OCI-LY3 (cell line): ENCODE results near the gene AP1S3.
A peak's percentile ranks its signal among the peaks of the same experiment; 100 is the strongest.

Experiments used
- H2AFZ ChIP-seq: fragments of 200-600, 300-600 bp; shearing (Covaris generic); 2 replicates; pipeline ENCODE4 v1.6.0; 2014; ENCODE audit warnings: antibody characterized with exemption, low read depth, low read length
- H3K27ac ChIP-seq: fragments of 200-600, 300-600 bp; sonication (generic); 2 replicates; pipeline ENCODE4 v1.5.1; 2014; ENCODE audit warnings: mild to moderate bottlenecking, low read length, moderate library complexity, mixed read lengths
- H3K27me3 ChIP-seq: fragments of 200-600, 300-600 bp; sonication (generic); 2 replicates; pipeline ENCODE4 v1.6.1; 2014; ENCODE audit warnings: low read depth, low read length, mixed read lengths
- H3K36me3 ChIP-seq: fragments of 200-600, 300-600 bp; sonication (generic); replicated peaks from 2 replicates; pipeline ENCODE3; 2014; ENCODE audit warnings: low read depth, low read length, mixed read lengths
- H3K4me1 ChIP-seq: fragments of 300-600, 200-600 bp; sonication (generic); 2 replicates; pipeline ENCODE4 v1.6.1; 2014; ENCODE audit warnings: low read length, mixed read lengths
- H3K4me2 ChIP-seq: fragments of 200-600, 300-600 bp; sonication (generic); 2 replicates; pipeline ENCODE4 v1.6.1; 2014; ENCODE audit warnings: low read length, mixed read lengths
- H3K4me3 ChIP-seq: fragments of 300-600, 200-600 bp; sonication (generic); 2 replicates; pipeline ENCODE4 v1.5.1; 2014; ENCODE audit warnings: antibody characterized with exemption, mild to moderate bottlenecking, low read length, moderate library complexity
- H3K79me2 ChIP-seq: fragments of 300-600, 200-600 bp; shearing (Covaris generic); 2 replicates; pipeline ENCODE4 v1.6.1; 2014; ENCODE audit warnings: mild to moderate bottlenecking, low read length, mixed read lengths
- H3K9ac ChIP-seq: fragments of 300-600, 200-600 bp; shearing (Covaris generic); 2 replicates; pipeline ENCODE4 v1.6.0; 2014; ENCODE audit warnings: mild to moderate bottlenecking, low read length, moderate library complexity
- H3K9me3 ChIP-seq: fragments of 200-600, 300-600 bp; shearing (Covaris generic); 2 replicates; pipeline ENCODE4 v1.6.1; 2014; ENCODE audit warnings: low read length, mixed read lengths; ENCODE audit not compliant: insufficient read depth
- H4K20me1 ChIP-seq: fragments of 200-600, 300-600 bp; sonication (generic); 2 replicates; pipeline ENCODE4 v1.6.1; 2016; ENCODE audit warnings: low read length, mixed read lengths; ENCODE audit not compliant: insufficient read depth
- EZH2phosphoT487 ChIP-seq: fragments of 200-600 bp; shearing (Covaris generic); IDR thresholded peaks from 2 replicates; pipeline ENCODE4 v1.6.1; 2018; ENCODE audit warnings: antibody characterized with exemption, mixed run types, low read depth
- TF ChIP-seq, protein P1 (sequence below): fragments of 200-600, 300-600 bp; sonication (generic); IDR thresholded peaks from 2 replicates; pipeline ENCODE4 v1.5.1; 2014; ENCODE audit warnings: antibody characterized with exemption, low read length, low read depth

Gene AP1S3

DNA sequence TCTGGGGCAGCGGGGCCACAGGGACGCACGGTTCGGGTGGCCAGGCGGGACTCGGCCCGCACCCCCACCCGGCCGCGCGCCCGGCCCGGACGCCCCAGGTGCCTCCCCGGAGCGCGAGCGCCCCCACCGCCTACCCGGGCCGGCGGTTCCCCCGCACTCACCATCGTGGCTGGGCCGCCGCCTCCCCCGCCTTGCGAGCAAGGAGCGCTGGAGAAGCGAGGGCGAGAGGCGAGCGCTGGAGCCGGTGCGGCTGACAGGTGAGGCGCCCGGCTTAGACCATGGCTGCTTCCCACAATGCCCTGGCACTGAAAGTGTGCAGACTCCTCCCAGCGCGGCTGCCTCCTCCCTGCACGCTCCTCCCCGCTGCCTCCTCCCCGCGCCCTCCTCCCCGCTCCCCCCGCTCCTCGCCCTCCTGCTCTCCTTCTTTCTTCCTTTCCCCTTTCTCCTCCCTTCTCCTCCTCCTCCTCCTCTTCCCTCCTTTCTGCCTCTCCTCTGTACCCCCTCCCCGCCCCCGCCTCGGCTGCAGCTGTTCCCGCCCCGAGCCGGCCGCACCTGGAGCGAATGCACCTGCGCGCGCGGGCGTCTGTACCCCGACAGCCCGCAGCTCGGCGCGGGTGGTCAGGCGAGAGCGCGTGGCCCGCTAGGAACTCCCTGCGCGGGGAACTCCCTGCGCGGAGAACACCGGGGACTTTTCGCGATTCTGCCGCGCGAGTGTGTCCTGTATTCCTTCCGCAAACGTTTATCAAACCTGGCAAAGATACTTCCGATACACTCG is at the start of gene AP1S3:
AP1S3 (minus strand) TSS at position 296 of the 775 bp plus-strand sequence; CDS start at position 164, 132 bp downstream.
- Histone ChIP-seq H3K4me3 (peak within 1 kb of the TSS; percentile 95), H3K79me2 (peaks cover 36% of the 10 kb centered on the region), H3K9ac (peak within 1 kb of the TSS; percentile 79), H3K4me2 (peak within 1 kb of the TSS; percentile 78), H3K27me3 (no peaks in the 10 kb centered on the region), H2AFZ (peak within 1 kb of the TSS; percentile 13; the same call in 1 of the 2 replicates), H4K20me1 (peaks cover 17% of the 10 kb centered on the region; the same call in 1 of the 2 replicates), H3K9me3 (no peaks in the 10 kb centered on the region), H3K4me1 (peaks cover 6% of the 10 kb centered on the region), H3K36me3 (no peaks in the 10 kb centered on the region), H3K27ac (peak within 1 kb of the TSS; percentile 49)
- TF ChIP-seq EZH2phosphoT487 = no peak
- TF ChIP-seq, protein P1, sequence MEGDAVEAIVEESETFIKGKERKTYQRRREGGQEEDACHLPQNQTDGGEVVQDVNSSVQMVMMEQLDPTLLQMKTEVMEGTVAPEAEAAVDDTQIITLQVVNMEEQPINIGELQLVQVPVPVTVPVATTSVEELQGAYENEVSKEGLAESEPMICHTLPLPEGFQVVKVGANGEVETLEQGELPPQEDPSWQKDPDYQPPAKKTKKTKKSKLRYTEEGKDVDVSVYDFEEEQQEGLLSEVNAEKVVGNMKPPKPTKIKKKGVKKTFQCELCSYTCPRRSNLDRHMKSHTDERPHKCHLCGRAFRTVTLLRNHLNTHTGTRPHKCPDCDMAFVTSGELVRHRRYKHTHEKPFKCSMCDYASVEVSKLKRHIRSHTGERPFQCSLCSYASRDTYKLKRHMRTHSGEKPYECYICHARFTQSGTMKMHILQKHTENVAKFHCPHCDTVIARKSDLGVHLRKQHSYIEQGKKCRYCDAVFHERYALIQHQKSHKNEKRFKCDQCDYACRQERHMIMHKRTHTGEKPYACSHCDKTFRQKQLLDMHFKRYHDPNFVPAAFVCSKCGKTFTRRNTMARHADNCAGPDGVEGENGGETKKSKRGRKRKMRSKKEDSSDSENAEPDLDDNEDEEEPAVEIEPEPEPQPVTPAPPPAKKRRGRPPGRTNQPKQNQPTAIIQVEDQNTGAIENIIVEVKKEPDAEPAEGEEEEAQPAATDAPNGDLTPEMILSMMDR = peak; percentile 17; the same call in 1 of the 2 replicates

DNA sequence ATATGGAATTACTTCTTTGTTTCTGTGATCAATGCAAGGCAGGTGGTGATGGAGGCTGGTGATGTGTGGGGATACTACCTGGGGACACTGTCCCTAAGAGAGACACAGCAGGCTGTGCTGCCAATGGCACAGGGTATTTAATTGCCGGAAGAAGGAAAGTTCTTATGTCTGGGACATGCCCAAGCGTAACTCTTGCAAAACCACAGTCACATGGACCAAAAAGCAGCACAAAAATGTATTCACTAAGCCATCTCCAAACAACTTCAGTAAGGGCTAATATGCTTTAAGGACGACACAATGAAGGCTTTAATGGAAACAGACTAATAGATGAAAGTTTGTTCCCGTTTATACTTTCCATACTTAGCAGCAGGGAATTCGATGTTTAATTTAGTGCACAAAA is 49.7 kb upstream of the AP1S3 start:
- no peak overlapping the region for H3K9ac ChIP-seq
- H3K27me3 ChIP-seq = no peaks in the 10 kb centered on the region
- H3K4me3 ChIP-seq = no peak overlapping the region
- H4K20me1 ChIP-seq = no peaks in the 10 kb centered on the region
- H3K4me1 ChIP-seq = peaks cover 43% of the 10 kb centered on the region
- H3K27ac ChIP-seq = no peak overlapping the region
- no peak for TF ChIP-seq EZH2phosphoT487
- no peaks in the 10 kb centered on the region for H3K9me3 ChIP-seq
- H2AFZ ChIP-seq = no peak overlapping the region
- H3K36me3 ChIP-seq = peaks cover 26% of the 10 kb centered on the region
- H3K79me2 ChIP-seq = no peaks in the 10 kb centered on the region
- H3K4me2 ChIP-seq = no peak overlapping the region

DNA sequence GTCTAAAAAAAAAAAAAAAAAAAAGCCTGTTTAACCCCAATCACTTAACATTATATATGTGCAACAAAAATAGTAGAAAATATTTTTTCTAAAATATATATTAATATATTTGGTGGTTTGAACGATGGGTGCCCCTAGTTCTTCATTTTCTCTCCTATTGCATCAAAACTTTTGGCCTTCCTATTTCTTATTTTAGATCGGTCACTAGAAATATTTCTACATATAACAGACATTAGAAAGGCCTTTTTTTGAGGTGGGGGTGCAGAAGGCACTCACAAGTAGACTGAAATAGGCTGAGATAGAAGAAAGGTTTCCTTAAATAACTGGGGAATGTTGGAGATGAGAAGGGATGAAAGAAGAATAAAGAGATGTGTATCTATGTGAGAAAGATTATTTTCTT is 49.3 kb upstream of the AP1S3 start:
- Histone ChIP-seq H3K9ac (no peak overlapping the region), H3K4me2 (no peak overlapping the region), H3K4me3 (no peak overlapping the region), H3K9me3 (no peaks in the 10 kb centered on the region), H3K4me1 (peaks cover 47% of the 10 kb centered on the region), H3K27me3 (no peaks in the 10 kb centered on the region), H2AFZ (no peak overlapping the region), H4K20me1 (no peaks in the 10 kb centered on the region), H3K27ac (no peak overlapping the region), H3K79me2 (no peaks in the 10 kb centered on the region), H3K36me3 (peaks cover 28% of the 10 kb centered on the region)
- TF ChIP-seq, protein P1 = no peak
- no peak for TF ChIP-seq EZH2phosphoT487

DNA sequence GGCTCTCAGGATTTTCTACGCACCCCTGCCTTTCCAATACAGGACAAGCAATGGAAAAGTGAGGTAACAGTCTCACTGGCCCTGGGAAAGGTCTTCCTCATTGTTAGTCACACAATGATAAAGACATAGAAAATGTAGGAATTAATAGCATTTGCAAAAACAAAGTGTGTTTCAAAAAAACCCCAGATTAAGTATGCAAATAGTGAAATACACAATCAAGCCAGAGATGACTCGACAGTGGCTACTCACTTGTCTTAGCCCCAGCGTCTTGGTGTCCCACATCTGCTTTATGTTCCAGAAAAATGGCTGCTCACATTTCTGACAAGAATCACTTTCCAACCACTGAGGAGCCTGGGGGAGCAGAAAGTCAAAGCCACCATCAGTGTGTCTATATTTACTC is 47.0 kb upstream of the AP1S3 start:
- no peak overlapping the region for H3K9ac ChIP-seq
- peak overlapping the region; percentile 69 for H3K4me2 ChIP-seq
- H4K20me1 ChIP-seq = no peaks in the 10 kb centered on the region
- peak overlapping the region; percentile 65 for H3K27ac ChIP-seq
- no peak for TF ChIP-seq EZH2phosphoT487
- TF ChIP-seq, protein P1 = no peak
- no peaks in the 10 kb centered on the region for H3K9me3 ChIP-seq
- H2AFZ ChIP-seq = no peak overlapping the region
- no peaks in the 10 kb centered on the region for H3K79me2 ChIP-seq
- H3K4me1 ChIP-seq = peaks cover 44% of the 10 kb centered on the region
- peaks cover 26% of the 10 kb centered on the region for H3K36me3 ChIP-seq
- no peak overlapping the region for H3K4me3 ChIP-seq
- no peaks in the 10 kb centered on the region for H3K27me3 ChIP-seq
